Hepatocyte (in vitro differentiated cells): ENCODE results near the gene CDCP1. TPM values are rescaled to one million over a fixed set of nuclear protein-coding genes. Genes with fewer than 3 reads are reported as not detected.

Experiments
- DNase-seq: peaks from one replicate; pipeline ENCODE4 v3.0.0-alpha.2; 2016; ENCODE audit warnings: low spot score
- H2AFZ ChIP-seq: fragments of 200-600 bp; sonication (generic); 2 replicates; pipeline ENCODE4 v1.6.0; 2016; ENCODE audit warnings: antibody characterized with exemption, mild to moderate bottlenecking
- H3K27ac ChIP-seq: fragments of 200-600 bp; sonication (generic); 2 replicates; pipeline ENCODE4 v1.5.1; 2016; ENCODE audit warnings: mild to moderate bottlenecking
- H3K27me3 ChIP-seq: fragments of 200-600 bp; sonication (generic); 2 replicates; pipeline ENCODE4 v1.6.1; 2016
- H3K36me3 ChIP-seq: fragments of 200-600 bp; sonication (generic); replicated peaks from 2 replicates; pipeline ENCODE4 v1.5.1; 2016; ENCODE audit warnings: low read depth; ENCODE audit not compliant: insufficient read depth
- H3K4me1 ChIP-seq: fragments of 200-600 bp; sonication (generic); 2 replicates; pipeline ENCODE4 v1.5.1; 2016; ENCODE audit warnings: mild to moderate bottlenecking, moderate library complexity; ENCODE audit not compliant: insufficient read depth
- H3K4me2 ChIP-seq: fragments of 200-600 bp; sonication (generic); 2 replicates; pipeline ENCODE4 v1.6.0; 2016
- H3K4me3 ChIP-seq: fragments of 200-600 bp; sonication (generic); 2 replicates; pipeline ENCODE4 v1.5.1; 2016; ENCODE audit warnings: mild to moderate bottlenecking
- H3K79me2 ChIP-seq: fragments of 200-600 bp; sonication (generic); 2 replicates; pipeline ENCODE4 v1.6.0; 2017; ENCODE audit warnings: mild to moderate bottlenecking
- H3K9me2 ChIP-seq: fragments of 200-600 bp; sonication (generic); replicated peaks from 2 replicates; pipeline ENCODE4 v1.6.0; 2017; ENCODE audit warnings: mild to moderate bottlenecking; ENCODE audit not compliant: insufficient read depth
- H3K9me3 ChIP-seq: fragments of 200-600 bp; sonication (generic); 2 replicates; pipeline ENCODE4 v1.5.1; 2016; ENCODE audit warnings: low read depth, mild to moderate bottlenecking
- H4K20me1 ChIP-seq: fragments of 200-600 bp; sonication (generic); 2 replicates; pipeline ENCODE4 v1.6.0; 2016; ENCODE audit warnings: mild to moderate bottlenecking; ENCODE audit not compliant: insufficient read depth, poor library complexity, severe bottlenecking
- CTCF ChIP-seq: fragments of 200-600 bp; sonication (generic); IDR thresholded peaks from 2 replicates; pipeline ENCODE4 v1.5.1; 2016; ENCODE audit warnings: antibody characterized with exemption, mild to moderate bottlenecking; ENCODE audit not compliant: poor library complexity
- EZH2 ChIP-seq: fragments of 200-600 bp; sonication (generic); IDR thresholded peaks from 2 replicates; pipeline ENCODE4 v1.6.1; 2016; ENCODE audit warnings: antibody characterized with exemption, mild to moderate bottlenecking, borderline replicate concordance
- EZH2phosphoT487 ChIP-seq: fragments of 200-600 bp; sonication (generic); IDR thresholded peaks from one replicate; pipeline ENCODE4 v1.6.1; 2018; ENCODE audit warnings: antibody characterized with exemption, mild to moderate bottlenecking, low read depth, moderate library complexity; ENCODE audit not compliant: unreplicated experiment, severe bottlenecking
- WGBS: methylation state at CpG from one replicate; pipeline ENCODE4 v1.1.6; 2016; ENCODE audit warnings: low lambda C conversion rate; ENCODE audit errors: missing lambda C conversion rate; 5-methylcytosine and 5-hydroxymethylcytosine counted together
- polyA plus RNA-seq: library from polyadenylated mRNA; unstranded; fragments of >200 nt; fragmentation: Nextera tagmentation; extraction: Ambion mirVana; gene quantifications from 2 replicates; pipeline ENCODE4 v1.2.1, GENCODE V29; 2016
- small RNA-seq: library from RNA; depleted of rRNA; stranded (forward); fragments of <200 nt; gene quantifications from one replicate; pipeline ENCODE3, GENCODE V24; 2014
- total RNA-seq: library from RNA; depleted of rRNA; stranded (reverse); fragments of >200 nt; gene quantifications from 2 replicates; pipeline ENCODE4 v1.2.3, GENCODE V29; 2014

CDCP1 gene
- total and polyA plus RNA-seq, 2 experiments from 2014 or later = 4.8 to 7.0 TPM

- Histone ChIP-seq H3K27ac (no peak overlapping the region), H3K4me3 (no peak overlapping the region), H3K79me2 (no peaks in the 10 kb centered on the region), H3K9me2 (no peaks in the 10 kb centered on the region), H3K4me1 (peaks cover 7% of the 10 kb centered on the region), H3K4me2 (no peak overlapping the region), H2AFZ (no peak overlapping the region), H4K20me1 (no peaks in the 10 kb centered on the region), H3K27me3 (peaks cover 13% of the 10 kb centered on the region), H3K9me3 (no peaks in the 10 kb centered on the region), H3K36me3 (no peaks in the 10 kb centered on the region)
- WGBS = 83% methylated on average over 6 of the region's 6 CpGs
- TF ChIP-seq CTCF (no peak), EZH2 (no peak), EZH2phosphoT487 (no peak)
- no peak for DNase-seq
These were observed 112.4 kb downstream of the CDCP1 start for GRCh38 chr3:45033791-45034190.

Small RNA genes within 50 kb of the gene (small RNA-seq; reads per million reads assigned to genes)
- gene RNU5B-3P = not detected

Other genes starting within 250 kb of the CDCP1 start
- 60.3 and 71.2 TPM in 2 replicates for gene ZDHHC3, start 170.2 kb downstream of the CDCP1 start, total RNA-seq
- 59.5 and 62.0 TPM in 2 replicates for gene ZDHHC3, start 170.2 kb downstream of the CDCP1 start, polyA plus RNA-seq
- 46.7 and 53.3 TPM in 2 replicates for gene EXOSC7, start 170.1 kb downstream of the CDCP1 start, total RNA-seq
- gene EXOSC7, start 170.1 kb downstream of the CDCP1 start, polyA plus RNA-seq = 55.8 and 61.3 TPM in 2 replicates
- 0.64 and 1.3 TPM in 2 replicates for gene CLEC3B, start 120.1 kb downstream of the CDCP1 start, total RNA-seq
- gene CLEC3B, start 120.1 kb downstream of the CDCP1 start, polyA plus RNA-seq = 1.7 and 2.6 TPM in 2 replicates
- 3.3 and 8.5 TPM in 2 replicates for gene TMEM158, start 79.9 kb upstream of the CDCP1 start, total RNA-seq
- 16.0 and 16.9 TPM in 2 replicates for gene TMEM158, start 79.9 kb upstream of the CDCP1 start, polyA plus RNA-seq
- gene LARS2, start 242.2 kb upstream of the CDCP1 start, total RNA-seq = 20.1 and 22.6 TPM in 2 replicates
- 11.8 and 13.6 TPM in 2 replicates for gene LARS2, start 242.2 kb upstream of the CDCP1 start, polyA plus RNA-seq